D721Med (cell line): ENCODE results near the gene SLC24A4.

Experiments
- DNase-seq: peaks from one replicate; pipeline ENCODE4 v3.0.0; 2011; ENCODE audit warnings: low spot score; ENCODE audit not compliant: insufficient read length
- FAIRE-seq: peaks from 2 replicates; lab custom pipeline; 2011; peaks lifted over from hg19 to GRCh38; lab: Jason Lieb, UNC
- TF ChIP-seq, protein P1 (sequence below): IDR thresholded peaks from 2 replicates; pipeline ENCODE4 v1.5.1; 2012; ENCODE audit warnings: mild to moderate bottlenecking, control low read depth; ENCODE audit not compliant: insufficient read depth; ENCODE audit errors: missing control alignments

Gene SLC24A4

GRCh38 chr14:92503756-92504491, 181.0 kb downstream of the SLC24A4 start:
- DNase-seq (no peak), FAIRE-seq (no peak)
- TF ChIP-seq, protein P1, sequence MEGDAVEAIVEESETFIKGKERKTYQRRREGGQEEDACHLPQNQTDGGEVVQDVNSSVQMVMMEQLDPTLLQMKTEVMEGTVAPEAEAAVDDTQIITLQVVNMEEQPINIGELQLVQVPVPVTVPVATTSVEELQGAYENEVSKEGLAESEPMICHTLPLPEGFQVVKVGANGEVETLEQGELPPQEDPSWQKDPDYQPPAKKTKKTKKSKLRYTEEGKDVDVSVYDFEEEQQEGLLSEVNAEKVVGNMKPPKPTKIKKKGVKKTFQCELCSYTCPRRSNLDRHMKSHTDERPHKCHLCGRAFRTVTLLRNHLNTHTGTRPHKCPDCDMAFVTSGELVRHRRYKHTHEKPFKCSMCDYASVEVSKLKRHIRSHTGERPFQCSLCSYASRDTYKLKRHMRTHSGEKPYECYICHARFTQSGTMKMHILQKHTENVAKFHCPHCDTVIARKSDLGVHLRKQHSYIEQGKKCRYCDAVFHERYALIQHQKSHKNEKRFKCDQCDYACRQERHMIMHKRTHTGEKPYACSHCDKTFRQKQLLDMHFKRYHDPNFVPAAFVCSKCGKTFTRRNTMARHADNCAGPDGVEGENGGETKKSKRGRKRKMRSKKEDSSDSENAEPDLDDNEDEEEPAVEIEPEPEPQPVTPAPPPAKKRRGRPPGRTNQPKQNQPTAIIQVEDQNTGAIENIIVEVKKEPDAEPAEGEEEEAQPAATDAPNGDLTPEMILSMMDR, result no peak

DNA sequence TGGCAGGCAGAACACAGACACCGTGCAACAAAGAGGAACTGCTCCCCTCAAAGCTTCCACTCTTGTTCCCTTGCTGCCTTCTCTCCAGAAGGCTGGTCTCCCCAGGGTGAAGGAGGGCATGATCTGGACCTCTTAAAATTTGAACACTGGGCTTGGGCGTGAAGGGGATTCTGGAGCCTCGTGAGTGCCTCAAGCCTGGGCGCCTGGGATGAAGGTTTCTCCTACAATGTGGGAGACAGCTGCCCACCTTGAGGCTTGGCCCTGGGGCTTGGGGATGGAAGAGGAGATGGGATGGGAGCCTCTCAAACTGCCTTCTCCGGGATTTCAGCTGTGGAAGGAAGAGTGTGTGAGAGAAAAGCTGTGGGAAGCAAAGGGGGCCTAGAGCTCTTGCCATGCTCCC, 182.9 kb downstream of the SLC24A4 start:
- TF ChIP-seq, protein P1, result no peak
- FAIRE-seq (no peak), DNase-seq (no peak)

GRCh38 chr14:92506231-92506630, 183.3 kb downstream of the SLC24A4 start:
- TF ChIP-seq, protein P1, result no peak
- DNase-seq, result no peak
- no peak for FAIRE-seq

DNA sequence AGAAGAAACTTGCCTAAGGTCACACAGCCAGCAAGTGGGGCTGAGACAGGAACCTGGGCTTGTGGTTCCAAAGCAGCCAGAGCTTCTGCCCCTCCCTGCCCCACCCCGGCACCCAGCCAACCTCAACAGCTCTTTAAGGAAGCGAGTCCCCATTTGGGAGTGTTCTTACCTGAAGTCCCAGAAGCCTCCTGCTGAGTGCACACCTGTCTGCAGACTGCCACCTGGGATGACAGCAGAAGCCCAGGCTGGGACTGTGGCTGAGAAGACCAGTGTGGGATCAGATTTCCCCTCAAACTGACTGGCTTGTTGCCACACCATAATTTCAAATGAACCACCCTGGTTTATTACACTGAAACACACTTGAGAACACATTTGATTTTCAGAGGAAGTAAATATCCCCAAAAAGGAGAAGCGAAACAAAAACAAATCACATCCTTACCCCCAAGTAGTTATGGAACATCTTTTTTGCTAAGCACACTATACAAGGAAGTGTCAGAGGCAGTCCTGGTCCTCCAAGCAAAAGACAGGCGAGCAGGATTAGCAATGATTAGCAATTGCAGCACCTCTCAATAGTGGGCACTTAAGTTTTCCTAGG, 184.3 kb downstream of the SLC24A4 start:
- FAIRE-seq (no peak), DNase-seq (no peak)
- TF ChIP-seq, protein P1, result no peak

- TF ChIP-seq, protein P1, result no peak
- no peak for FAIRE-seq
- no peak for DNase-seq
These were observed 188.0 kb downstream of the SLC24A4 start for GRCh38 chr14:92510972-92511371.

- DNase-seq, result no peak
- no peak for FAIRE-seq
- TF ChIP-seq, protein P1, result no peak
These were observed 188.7 kb downstream of the SLC24A4 start for GRCh38 chr14:92511453-92512238.

GRCh38 chr14:92512807-92513203, 189.8 kb downstream of the SLC24A4 start:
- DNase-seq (no peak), FAIRE-seq (no peak)
- TF ChIP-seq, protein P1, result no peak
